GM12892 (cell line): ENCODE data around the gene GPS2.

Experiments
- POLR2A ChIP-seq: IDR thresholded peaks from 2 replicates; pipeline ENCODE4 v1.6.1; 2011; ENCODE audit warnings: low read depth, low read length, control low read depth
- TAF1 ChIP-seq: IDR thresholded peaks from 2 replicates; pipeline ENCODE4 v1.6.1; 2011; ENCODE audit warnings: low read depth, mild to moderate bottlenecking, control low read depth, low read length, borderline replicate concordance

- no peak for TF ChIP-seq POLR2A
- TF ChIP-seq TAF1: no peak
Measured at GRCh38 chr17:7352503-7352889, 37.3 kb upstream of the GPS2 start.
